H4 (cell line): Measurements from ENCODE around the gene GNB1L. TPM values are rescaled to one million over a fixed set of nuclear protein-coding genes. Genes with fewer than 3 reads are reported as not detected.
A peak's percentile ranks its signal among the peaks of the same experiment; 100 is the strongest.

ENCODE experiments used
- DNase-seq: peaks from one replicate; pipeline ENCODE4 v3.0.0-alpha.2; 2015; ENCODE audit warnings: low spot score
- total RNA-seq: library from RNA; depleted of rRNA; stranded (reverse); fragments of >200 nt; shearing (Covaris generic); gene quantifications from 2 replicates; pipeline ENCODE4 v1.2.3, GENCODE V29; 2014

Gene GNB1L
- total RNA-seq, 1 experiment from 2014 or later, result 5.7 TPM

GRCh38 chr22:19750507-19751490 lies 103.9 kb downstream of the GNB1L start:
- peak; percentile 49 for DNase-seq

GRCh38 chr22:19749876-19750275 lies 104.8 kb downstream of the GNB1L start:
- no peak for DNase-seq

- DNase-seq, result no peak
These were observed 105.5 kb downstream of the GNB1L start for GRCh38 chr22:19748991-19749664.

GRCh38 chr22:19748139-19748538 lies 106.5 kb downstream of the GNB1L start:
- DNase-seq, result no peak

GRCh38 chr22:19747551-19747950 lies 107.1 kb downstream of the GNB1L start:
- no peak for DNase-seq

- no peak for DNase-seq
These were observed 107.9 kb downstream of the GNB1L start for GRCh38 chr22:19746726-19747125.

- DNase-seq, result no peak
These were observed 109.2 kb downstream of the GNB1L start for GRCh38 chr22:19745155-19746101.

- DNase-seq, result no peak
These were observed 110.2 kb downstream of the GNB1L start for GRCh38 chr22:19744350-19745006.

- DNase-seq, result no peak
These were observed 111.0 kb downstream of the GNB1L start for GRCh38 chr22:19743651-19744050.

GRCh38 chr22:19743081-19743480 lies 111.6 kb downstream of the GNB1L start:
- DNase-seq, result no peak

GRCh38 chr22:19742160-19743066 lies 112.3 kb downstream of the GNB1L start:
- DNase-seq, result no peak

- no peak for DNase-seq
These were observed 113.6 kb downstream of the GNB1L start for GRCh38 chr22:19741053-19741452.

GRCh38 chr22:19740586-19740985 lies 114.1 kb downstream of the GNB1L start:
- DNase-seq, result no peak

GRCh38 chr22:19739911-19740449 lies 114.7 kb downstream of the GNB1L start:
- no peak for DNase-seq

GRCh38 chr22:19739448-19739895 lies 115.2 kb downstream of the GNB1L start:
- DNase-seq, result no peak

GRCh38 chr22:19738664-19739447 lies 115.8 kb downstream of the GNB1L start:
- no peak for DNase-seq

- no peak for DNase-seq
These were observed 116.6 kb downstream of the GNB1L start for GRCh38 chr22:19737846-19738663.
